ENCODE data around the gene DOP1A.

GRCh38 chr6:83124553-83124952, 57.1 kb downstream of the DOP1A start:
- TF ChIP-seq, protein P1, sequence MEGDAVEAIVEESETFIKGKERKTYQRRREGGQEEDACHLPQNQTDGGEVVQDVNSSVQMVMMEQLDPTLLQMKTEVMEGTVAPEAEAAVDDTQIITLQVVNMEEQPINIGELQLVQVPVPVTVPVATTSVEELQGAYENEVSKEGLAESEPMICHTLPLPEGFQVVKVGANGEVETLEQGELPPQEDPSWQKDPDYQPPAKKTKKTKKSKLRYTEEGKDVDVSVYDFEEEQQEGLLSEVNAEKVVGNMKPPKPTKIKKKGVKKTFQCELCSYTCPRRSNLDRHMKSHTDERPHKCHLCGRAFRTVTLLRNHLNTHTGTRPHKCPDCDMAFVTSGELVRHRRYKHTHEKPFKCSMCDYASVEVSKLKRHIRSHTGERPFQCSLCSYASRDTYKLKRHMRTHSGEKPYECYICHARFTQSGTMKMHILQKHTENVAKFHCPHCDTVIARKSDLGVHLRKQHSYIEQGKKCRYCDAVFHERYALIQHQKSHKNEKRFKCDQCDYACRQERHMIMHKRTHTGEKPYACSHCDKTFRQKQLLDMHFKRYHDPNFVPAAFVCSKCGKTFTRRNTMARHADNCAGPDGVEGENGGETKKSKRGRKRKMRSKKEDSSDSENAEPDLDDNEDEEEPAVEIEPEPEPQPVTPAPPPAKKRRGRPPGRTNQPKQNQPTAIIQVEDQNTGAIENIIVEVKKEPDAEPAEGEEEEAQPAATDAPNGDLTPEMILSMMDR (IDR thresholded peaks at IDR 0.05) = no peak
- TF ChIP-seq POLR2A (IDR thresholded peaks at IDR 0.05) (no peak), EP300 (IDR thresholded peaks at IDR 0.05) (no peak), POLR2AphosphoS5 (IDR thresholded peaks at IDR 0.05) (no peak)
